Measurements from ENCODE around the gene ARHGAP33.
"Not testable (repeated sequence)": the region's sequence is repeated elsewhere in the genome, so short reads cannot be mapped to it uniquely, and the experiment has no call there.

Gene ARHGAP33

GRCh38 chr19:35828692-35829301 is 53.4 kb downstream of the ARHGAP33 start:
- Histone ChIP-seq H3K36me3 (ENCODE audit: control insufficient read depth, insufficient read depth, low read length) (no peaks in the 10 kb centered on the region), H3K9me3 (ENCODE audit: control insufficient read depth, insufficient read depth, low read length) (no peaks in the 10 kb centered on the region), H3K9ac (ENCODE audit: low read depth, low read length) (no peak overlapping the region), H3K4me3 (ENCODE audit: low read depth, low read length) (no peak overlapping the region), H3K27me3 (ENCODE audit: control insufficient read depth, insufficient read depth, low read length) (no peaks in the 10 kb centered on the region; the same call in 1 of the 2 replicates), H3K27ac (ENCODE audit: low read depth, low read length) (no peak overlapping the region), H3K4me1 (ENCODE audit: control insufficient read depth, insufficient read depth, low read length) (no peaks in the 10 kb centered on the region)

GRCh38 chr19:35830986-35831385 is 55.6 kb downstream of the ARHGAP33 start:
- no peak overlapping the region for H3K9ac ChIP-seq (ENCODE audit: low read depth, low read length)
- H3K4me3 ChIP-seq (ENCODE audit: low read depth, low read length) = no peak overlapping the region
- H3K27ac ChIP-seq (ENCODE audit: low read depth, low read length) = no peak overlapping the region
- H3K36me3 ChIP-seq (ENCODE audit: control insufficient read depth, insufficient read depth, low read length) = no peaks in the 10 kb centered on the region
- no peaks in the 10 kb centered on the region for H3K4me1 ChIP-seq (ENCODE audit: control insufficient read depth, insufficient read depth, low read length)
- H3K9me3 ChIP-seq (ENCODE audit: control insufficient read depth, insufficient read depth, low read length) = no peaks in the 10 kb centered on the region
- no peaks in the 10 kb centered on the region; the same call in 1 of the 2 replicates for H3K27me3 ChIP-seq (ENCODE audit: control insufficient read depth, insufficient read depth, low read length)

- Histone ChIP-seq H3K36me3 (ENCODE audit: control insufficient read depth, insufficient read depth, low read length) (no peaks in the 10 kb centered on the region), H3K4me1 (ENCODE audit: control insufficient read depth, insufficient read depth, low read length) (no peaks in the 10 kb centered on the region), H3K27ac (ENCODE audit: low read depth, low read length) (no peak overlapping the region), H3K9me3 (ENCODE audit: control insufficient read depth, insufficient read depth, low read length) (no peaks in the 10 kb centered on the region), H3K4me3 (ENCODE audit: low read depth, low read length) (no peak overlapping the region), H3K9ac (ENCODE audit: low read depth, low read length) (no peak overlapping the region), H3K27me3 (ENCODE audit: control insufficient read depth, insufficient read depth, low read length) (no peaks in the 10 kb centered on the region; the same call in 1 of the 2 replicates)
These were observed 56.7 kb downstream of the ARHGAP33 start for GRCh38 chr19:35832054-35832453.

GRCh38 chr19:35833972-35834371 is 58.6 kb downstream of the ARHGAP33 start:
- H3K9ac ChIP-seq (ENCODE audit: low read depth, low read length) = no peak overlapping the region
- H3K27me3 ChIP-seq (ENCODE audit: control insufficient read depth, insufficient read depth, low read length) = no peaks in the 10 kb centered on the region; the same call in 1 of the 2 replicates
- H3K4me3 ChIP-seq (ENCODE audit: low read depth, low read length) = no peak overlapping the region
- H3K27ac ChIP-seq (ENCODE audit: low read depth, low read length) = no peak overlapping the region
- H3K36me3 ChIP-seq (ENCODE audit: control insufficient read depth, insufficient read depth, low read length) = no peaks in the 10 kb centered on the region
- no peaks in the 10 kb centered on the region for H3K9me3 ChIP-seq (ENCODE audit: control insufficient read depth, insufficient read depth, low read length)
- H3K4me1 ChIP-seq (ENCODE audit: control insufficient read depth, insufficient read depth, low read length) = no peaks in the 10 kb centered on the region

- not testable (repeated sequence) for H3K36me3 ChIP-seq (ENCODE audit: control insufficient read depth, insufficient read depth, low read length); H3K9me3 ChIP-seq (ENCODE audit: control insufficient read depth, insufficient read depth, low read length); H3K4me3 ChIP-seq (ENCODE audit: low read depth, low read length); H3K9ac ChIP-seq (ENCODE audit: low read depth, low read length); H3K27ac ChIP-seq (ENCODE audit: low read depth, low read length); H3K4me1 ChIP-seq (ENCODE audit: control insufficient read depth, insufficient read depth, low read length); H3K27me3 ChIP-seq (ENCODE audit: control insufficient read depth, insufficient read depth, low read length)
These were observed 60.7 kb downstream of the ARHGAP33 start for GRCh38 chr19:35836096-35836495.

All from HUES48 (cell line).